Liver (tissue), 9 donors: Measurements from ENCODE around the gene NR5A2. TPM values are rescaled to one million over a fixed set of nuclear protein-coding genes. Genes with fewer than 3 reads are reported as not detected.
A peak's percentile ranks its signal among the peaks of the same experiment; 100 is the strongest.

ENCODE experiments used
- DNase-seq: peaks from one replicate; pipeline ENCODE4 v3.0.0-alpha.2; 2017; ENCODE audit warnings: low spot score
- H3K27ac ChIP-seq, 2 donors: one replicate each; pipeline ENCODE4 v1.7.0; 2013; ENCODE audit warnings: inconsistent platforms in 2 of 2, low read length in 2 of 2, control low read depth in 1 of 2, low read depth in 1 of 2, mild to moderate bottlenecking in 1 of 2
- H3K27me3 ChIP-seq, 4 donors: one replicate each; pipeline versions ENCODE4 v1.6.1 to v1.7.0; 2013; ENCODE audit warnings: low read length in 3 of 4, inconsistent platforms in 1 of 4, mild to moderate bottlenecking in 1 of 4, moderate library complexity in 1 of 4; ENCODE audit not compliant: control insufficient read depth in 4 of 4, insufficient read depth in 4 of 4
- H3K36me3 ChIP-seq, 4 donors: one replicate each; pipeline versions ENCODE4 v1.6.1 to v1.7.0; 2013; ENCODE audit warnings: low read length in 3 of 4, mild to moderate bottlenecking in 3 of 4, low read depth in 1 of 4, moderate library complexity in 1 of 4; ENCODE audit not compliant: control insufficient read depth in 4 of 4, insufficient read depth in 3 of 4
- H3K4me1 ChIP-seq, 4 donors: one replicate each; pipeline versions ENCODE4 v1.6.1 to v1.7.0; 2013; ENCODE audit warnings: low read length in 3 of 4, mild to moderate bottlenecking in 3 of 4, moderate library complexity in 1 of 4; ENCODE audit not compliant: control insufficient read depth in 4 of 4, insufficient read depth in 4 of 4
- H3K4me3 ChIP-seq, 3 donors: one replicate each; pipeline versions ENCODE4 v1.6.1 to v1.7.0; 2013; ENCODE audit warnings: low read length in 3 of 3, control low read depth in 1 of 3, low read depth in 1 of 3, mild to moderate bottlenecking in 1 of 3
- H3K9ac ChIP-seq, 2 donors: one replicate each; pipeline ENCODE4 v1.7.0; 2013; ENCODE audit warnings: low read length in 2 of 2, mild to moderate bottlenecking in 2 of 2, moderate library complexity in 2 of 2, control low read depth in 1 of 2, low read depth in 1 of 2
- H3K9me3 ChIP-seq, 4 donors: one replicate each; pipeline versions ENCODE4 v1.6.1 to v1.7.0; 2013; ENCODE audit warnings: low read length in 3 of 4; ENCODE audit not compliant: control insufficient read depth in 4 of 4
- EGR1 ChIP-seq, 2 donors: IDR thresholded peaks; 2 replicates each; pipeline ENCODE4 v1.6.1; 2016 to 2018; ENCODE audit warnings: antibody characterized with exemption in 2 of 2, low read depth in 2 of 2
- GABPA ChIP-seq, 2 donors: IDR thresholded peaks in 1 of 2; conservative IDR thresholded peaks in 1 of 2; 2 replicates each; pipeline ENCODE4 v1.6.1; 2016; ENCODE audit warnings: antibody characterized with exemption in 2 of 2, mild to moderate bottlenecking in 1 of 2, moderate library complexity in 1 of 2
- HNF4A ChIP-seq, 2 donors: conservative IDR thresholded peaks; 2 replicates each; pipeline ENCODE4 v1.6.1; 2016; ENCODE audit warnings: antibody characterized with exemption in 2 of 2, mild to moderate bottlenecking in 2 of 2
- HNF4G ChIP-seq: IDR thresholded peaks from 2 replicates; pipeline ENCODE4 v1.6.1; 2016; ENCODE audit warnings: antibody characterized with exemption
- JUND ChIP-seq, 2 donors: IDR thresholded peaks; 2 replicates each; pipeline ENCODE4 v1.6.1; 2016; ENCODE audit warnings: antibody characterized with exemption in 2 of 2
- NR2F2 ChIP-seq: IDR thresholded peaks from 2 replicates; pipeline ENCODE4 v1.6.1; 2016; ENCODE audit warnings: antibody characterized with exemption
- RAD21 ChIP-seq, 2 donors: IDR thresholded peaks; 2 replicates each; pipeline ENCODE4 v1.6.1; 2016; ENCODE audit warnings: antibody characterized with exemption in 2 of 2, mild to moderate bottlenecking in 2 of 2
- RXRA ChIP-seq, 2 donors: IDR thresholded peaks; 2 replicates each; pipeline ENCODE4 v1.6.1; 2017 to 2018; ENCODE audit warnings: antibody characterized with exemption in 2 of 2, mild to moderate bottlenecking in 1 of 2
- SP1 ChIP-seq: IDR thresholded peaks from 2 replicates; pipeline ENCODE4 v1.6.1; 2018; ENCODE audit warnings: antibody characterized with exemption, mild to moderate bottlenecking
- YY1 ChIP-seq: IDR thresholded peaks from 2 replicates; pipeline ENCODE4 v1.6.1; 2016; ENCODE audit warnings: antibody characterized with exemption, mild to moderate bottlenecking
- WGBS: extraction: QIAGEN DNeasy Blood & Tissue Kit; methylation state at CpG from one replicate; pipeline ENCODE4 v1.1.7; 2013; 5-methylcytosine and 5-hydroxymethylcytosine counted together
- polyA plus RNA-seq, 2 donors: library from polyadenylated mRNA; stranded (reverse) in 1 of 2; unstranded in 1 of 2; fragments of 200-250 nt in 1 of 2; fragments of >200 nt in 1 of 2; fragmentation: Nextera tagmentation in 1 of 2; extraction: Ambion mirVana in 1 of 2; gene quantifications; one replicate each; pipeline versions ENCODE4 v1.2.1 to v1.2.3, GENCODE V29; 2013 to 2015
- total RNA-seq, 2 donors: library from RNA; depleted of rRNA; stranded (reverse); fragments of >200 nt; gene quantifications; one replicate each; pipeline ENCODE4 v1.2.3, GENCODE V29; 2014
- TF ChIP-seq, protein P1 (sequence below): IDR thresholded peaks from 2 replicates; pipeline ENCODE4 v1.6.1; 2016; ENCODE audit warnings: antibody characterized with exemption
- TF ChIP-seq, protein P2 (sequence below): fragments of 150-350 bp; IDR thresholded peaks from 2 replicates; pipeline ENCODE4 v1.5.1; 2017; ENCODE audit warnings: improper control_type of control experiment, low read depth, low read length; ENCODE audit not compliant: missing input control
- TF ChIP-seq, protein P3 (sequence below): IDR thresholded peaks from 2 replicates; pipeline ENCODE4 v1.6.1; 2016; ENCODE audit warnings: antibody characterized with exemption
- TF ChIP-seq, protein P4 (sequence below): IDR thresholded peaks from 2 replicates; pipeline ENCODE4 v1.6.1; 2016; ENCODE audit warnings: antibody characterized with exemption, mild to moderate bottlenecking
- TF ChIP-seq, protein P5 (sequence below): IDR thresholded peaks from 2 replicates; pipeline ENCODE4 v1.6.1; 2016; ENCODE audit warnings: antibody characterized with exemption
- donor health status: healthy.
- donor health status: healthy.
- donor health status: healthy.
- donor health status: healthy.
- donor health status: healthy.

NR5A2 gene
- total and polyA plus RNA-seq, 4 donors = 10.0 to 37.5 (median 21.1) TPM

DNA sequence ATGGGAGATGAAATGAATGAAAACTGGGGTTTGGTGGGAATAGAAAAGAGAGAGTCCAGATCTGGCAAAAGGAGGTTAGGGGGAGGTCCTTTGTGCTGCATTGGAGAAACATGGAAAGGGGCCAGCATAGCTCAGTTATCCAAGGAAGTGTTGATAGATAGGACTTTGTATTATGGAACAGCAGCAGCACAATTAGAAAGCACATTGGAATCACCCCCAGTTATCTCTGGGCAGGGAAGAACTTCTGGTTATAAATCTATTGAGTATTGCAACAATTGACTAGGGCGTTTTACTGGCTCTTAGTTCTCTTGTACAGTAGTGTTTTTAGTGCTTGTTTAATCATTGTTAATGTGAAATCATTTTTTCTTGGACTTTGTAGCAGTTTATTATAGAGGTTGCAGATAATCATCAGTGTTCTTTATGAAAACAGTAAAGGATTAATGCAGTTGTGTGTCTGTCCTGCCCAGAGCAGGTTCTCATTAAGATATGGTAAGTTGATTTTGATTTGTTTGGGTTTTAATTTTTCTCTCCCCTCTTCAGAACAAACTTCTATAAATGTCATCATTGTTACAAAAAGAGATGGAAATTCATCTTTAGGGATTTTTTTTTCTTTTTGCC is 76.6 kb downstream of the NR5A2 start:
- TF ChIP-seq HNF4A (conservative IDR thresholded peaks at IDR 0.05) = peak; percentile 52 to 70
- TF ChIP-seq, protein P1, sequence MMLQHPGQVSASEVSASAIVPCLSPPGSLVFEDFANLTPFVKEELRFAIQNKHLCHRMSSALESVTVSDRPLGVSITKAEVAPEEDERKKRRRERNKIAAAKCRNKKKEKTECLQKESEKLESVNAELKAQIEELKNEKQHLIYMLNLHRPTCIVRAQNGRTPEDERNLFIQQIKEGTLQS = no peak
- peak; percentile 17 for TF ChIP-seq SP1
- H3K9ac ChIP-seq = no peak overlapping the region
- 24% methylated on average over 1 of the region's 1 CpG for WGBS

DNA sequence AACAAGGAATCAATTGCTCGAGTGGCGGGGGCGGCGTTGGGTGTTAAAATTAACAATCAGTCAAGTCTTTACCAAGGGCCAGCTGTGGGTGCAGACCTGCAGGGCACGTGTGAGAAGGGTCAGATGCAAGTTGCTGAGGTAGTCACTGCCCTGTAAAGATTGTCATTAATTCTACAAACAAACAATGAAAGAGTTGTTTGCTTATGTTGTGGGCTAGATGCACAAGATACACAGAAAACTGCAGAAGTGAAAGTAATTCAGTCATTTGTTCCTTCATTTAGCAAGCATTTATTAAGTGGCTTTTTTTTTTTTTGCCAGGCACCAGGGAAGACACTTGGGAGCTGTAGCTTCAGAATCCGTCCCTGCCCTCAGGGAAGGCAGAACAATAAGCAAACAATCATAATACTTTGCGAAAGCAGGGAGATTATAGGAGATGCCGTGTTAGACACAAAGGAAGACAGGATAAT is 79.5 kb downstream of the NR5A2 start:
- whole genome bisulfite sequencing = 76% methylated on average over 8 of the region's 8 CpGs
- H3K4me3 ChIP-seq = no peak overlapping the region
- TF ChIP-seq RAD21 (IDR thresholded peaks at IDR 0.05) = no peak
- no peak for TF ChIP-seq HNF4G
- no peak for TF ChIP-seq JUND (IDR thresholded peaks at IDR 0.05)
- TF ChIP-seq, protein P2, sequence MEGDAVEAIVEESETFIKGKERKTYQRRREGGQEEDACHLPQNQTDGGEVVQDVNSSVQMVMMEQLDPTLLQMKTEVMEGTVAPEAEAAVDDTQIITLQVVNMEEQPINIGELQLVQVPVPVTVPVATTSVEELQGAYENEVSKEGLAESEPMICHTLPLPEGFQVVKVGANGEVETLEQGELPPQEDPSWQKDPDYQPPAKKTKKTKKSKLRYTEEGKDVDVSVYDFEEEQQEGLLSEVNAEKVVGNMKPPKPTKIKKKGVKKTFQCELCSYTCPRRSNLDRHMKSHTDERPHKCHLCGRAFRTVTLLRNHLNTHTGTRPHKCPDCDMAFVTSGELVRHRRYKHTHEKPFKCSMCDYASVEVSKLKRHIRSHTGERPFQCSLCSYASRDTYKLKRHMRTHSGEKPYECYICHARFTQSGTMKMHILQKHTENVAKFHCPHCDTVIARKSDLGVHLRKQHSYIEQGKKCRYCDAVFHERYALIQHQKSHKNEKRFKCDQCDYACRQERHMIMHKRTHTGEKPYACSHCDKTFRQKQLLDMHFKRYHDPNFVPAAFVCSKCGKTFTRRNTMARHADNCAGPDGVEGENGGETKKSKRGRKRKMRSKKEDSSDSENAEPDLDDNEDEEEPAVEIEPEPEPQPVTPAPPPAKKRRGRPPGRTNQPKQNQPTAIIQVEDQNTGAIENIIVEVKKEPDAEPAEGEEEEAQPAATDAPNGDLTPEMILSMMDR = no peak
- TF ChIP-seq, protein P3, sequence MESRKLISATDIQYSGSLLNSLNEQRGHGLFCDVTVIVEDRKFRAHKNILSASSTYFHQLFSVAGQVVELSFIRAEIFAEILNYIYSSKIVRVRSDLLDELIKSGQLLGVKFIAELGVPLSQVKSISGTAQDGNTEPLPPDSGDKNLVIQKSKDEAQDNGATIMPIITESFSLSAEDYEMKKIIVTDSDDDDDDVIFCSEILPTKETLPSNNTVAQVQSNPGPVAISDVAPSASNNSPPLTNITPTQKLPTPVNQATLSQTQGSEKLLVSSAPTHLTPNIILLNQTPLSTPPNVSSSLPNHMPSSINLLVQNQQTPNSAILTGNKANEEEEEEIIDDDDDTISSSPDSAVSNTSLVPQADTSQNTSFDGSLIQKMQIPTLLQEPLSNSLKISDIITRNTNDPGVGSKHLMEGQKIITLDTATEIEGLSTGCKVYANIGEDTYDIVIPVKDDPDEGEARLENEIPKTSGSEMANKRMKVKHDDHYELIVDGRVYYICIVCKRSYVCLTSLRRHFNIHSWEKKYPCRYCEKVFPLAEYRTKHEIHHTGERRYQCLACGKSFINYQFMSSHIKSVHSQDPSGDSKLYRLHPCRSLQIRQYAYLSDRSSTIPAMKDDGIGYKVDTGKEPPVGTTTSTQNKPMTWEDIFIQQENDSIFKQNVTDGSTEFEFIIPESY = no peak
- no peak for TF ChIP-seq GABPA (IDR thresholded peaks at IDR 0.05 in 1 of 2, conservative IDR thresholded peaks at IDR 0.05 in 1 of 2)
- no peak for TF ChIP-seq SP1
- TF ChIP-seq, protein P1 = no peak
- TF ChIP-seq RXRA (IDR thresholded peaks at IDR 0.05) = no peak
- no peak for TF ChIP-seq NR2F2
- no peak for TF ChIP-seq YY1
- TF ChIP-seq, protein P4, sequence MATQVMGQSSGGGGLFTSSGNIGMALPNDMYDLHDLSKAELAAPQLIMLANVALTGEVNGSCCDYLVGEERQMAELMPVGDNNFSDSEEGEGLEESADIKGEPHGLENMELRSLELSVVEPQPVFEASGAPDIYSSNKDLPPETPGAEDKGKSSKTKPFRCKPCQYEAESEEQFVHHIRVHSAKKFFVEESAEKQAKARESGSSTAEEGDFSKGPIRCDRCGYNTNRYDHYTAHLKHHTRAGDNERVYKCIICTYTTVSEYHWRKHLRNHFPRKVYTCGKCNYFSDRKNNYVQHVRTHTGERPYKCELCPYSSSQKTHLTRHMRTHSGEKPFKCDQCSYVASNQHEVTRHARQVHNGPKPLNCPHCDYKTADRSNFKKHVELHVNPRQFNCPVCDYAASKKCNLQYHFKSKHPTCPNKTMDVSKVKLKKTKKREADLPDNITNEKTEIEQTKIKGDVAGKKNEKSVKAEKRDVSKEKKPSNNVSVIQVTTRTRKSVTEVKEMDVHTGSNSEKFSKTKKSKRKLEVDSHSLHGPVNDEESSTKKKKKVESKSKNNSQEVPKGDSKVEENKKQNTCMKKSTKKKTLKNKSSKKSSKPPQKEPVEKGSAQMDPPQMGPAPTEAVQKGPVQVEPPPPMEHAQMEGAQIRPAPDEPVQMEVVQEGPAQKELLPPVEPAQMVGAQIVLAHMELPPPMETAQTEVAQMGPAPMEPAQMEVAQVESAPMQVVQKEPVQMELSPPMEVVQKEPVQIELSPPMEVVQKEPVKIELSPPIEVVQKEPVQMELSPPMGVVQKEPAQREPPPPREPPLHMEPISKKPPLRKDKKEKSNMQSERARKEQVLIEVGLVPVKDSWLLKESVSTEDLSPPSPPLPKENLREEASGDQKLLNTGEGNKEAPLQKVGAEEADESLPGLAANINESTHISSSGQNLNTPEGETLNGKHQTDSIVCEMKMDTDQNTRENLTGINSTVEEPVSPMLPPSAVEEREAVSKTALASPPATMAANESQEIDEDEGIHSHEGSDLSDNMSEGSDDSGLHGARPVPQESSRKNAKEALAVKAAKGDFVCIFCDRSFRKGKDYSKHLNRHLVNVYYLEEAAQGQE = no peak
- TF ChIP-seq, protein P5, sequence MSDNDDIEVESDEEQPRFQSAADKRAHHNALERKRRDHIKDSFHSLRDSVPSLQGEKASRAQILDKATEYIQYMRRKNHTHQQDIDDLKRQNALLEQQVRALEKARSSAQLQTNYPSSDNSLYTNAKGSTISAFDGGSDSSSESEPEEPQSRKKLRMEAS = no peak
- no peak for TF ChIP-seq EGR1 (IDR thresholded peaks at IDR 0.05; ENCODE audit: low read depth in 2 of 2)
- TF ChIP-seq HNF4A (conservative IDR thresholded peaks at IDR 0.05) = no peak
- H3K4me1 ChIP-seq = peaks cover 0 to 7% (median 1%) of the 10 kb centered on the region in 4 donors
- no peaks in the 10 kb centered on the region for H3K27me3 ChIP-seq
- no peak for DNase-seq
- H3K9me3 ChIP-seq = no peaks in the 10 kb centered on the region
- H3K9ac ChIP-seq = no peak overlapping the region
- peaks cover 3 to 17% (median 10%) of the 10 kb centered on the region in 4 donors for H3K36me3 ChIP-seq
- H3K27ac ChIP-seq = no peak overlapping the region

More for the DNA sequence above, 76.6 kb downstream of the NR5A2 start:
- Histone ChIP-seq H3K27me3 (no peaks in the 10 kb centered on the region), H3K9me3 (no peaks in the 10 kb centered on the region), H3K4me1 (peaks cover 0 to 7% (median 1%) of the 10 kb centered on the region in 4 donors), H3K27ac (no peak overlapping the region), H3K36me3 (peaks cover 0 to 8% (median 4%) of the 10 kb centered on the region in 4 donors), H3K4me3 (no peak overlapping the region)
- DNase-seq = no peak
